ENCODE data around the gene BMP8A. TPM values are rescaled to one million over a fixed set of nuclear protein-coding genes. Genes with fewer than 3 reads are reported as not detected.

BMP8A gene
- total RNA-seq, 4 donors from 2014 or later = 1.2 to 18.0 (median 3.6) TPM; not detected in 1

DNA sequence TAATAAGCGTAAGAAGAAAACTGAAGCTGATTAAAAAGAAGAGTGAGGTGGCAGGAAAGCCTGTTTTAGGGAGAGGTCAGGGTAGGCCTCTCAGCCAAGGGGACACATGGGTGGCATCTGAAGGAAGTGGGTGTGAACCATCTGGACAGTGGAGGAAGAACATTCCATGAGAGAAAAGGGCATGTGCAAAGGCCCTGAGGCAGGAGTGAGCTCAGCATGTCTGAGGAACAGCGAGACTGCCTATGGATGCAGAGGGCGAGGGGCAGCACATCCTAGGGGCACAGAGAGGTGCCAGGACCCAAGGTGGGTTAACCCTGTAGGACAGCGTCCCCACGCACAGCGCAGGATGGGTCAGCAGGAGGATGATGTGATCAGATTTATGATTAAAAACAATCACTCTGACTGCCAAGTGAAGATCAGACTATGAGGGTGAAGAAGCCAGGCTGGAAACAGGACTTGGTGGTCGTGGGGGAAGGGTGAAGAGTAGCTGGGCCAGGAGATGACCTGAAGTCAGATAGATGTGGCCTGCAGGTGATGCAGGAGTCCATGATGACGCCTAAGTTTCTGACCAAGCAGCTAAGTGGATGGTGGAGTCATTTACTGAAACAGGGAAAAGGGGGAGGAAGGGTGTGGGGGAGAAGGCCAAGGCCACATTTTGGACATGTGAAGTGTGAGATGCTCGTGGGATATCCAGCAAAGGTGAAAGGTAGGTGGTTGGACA lies 47.3 kb downstream of the BMP8A start:
- DNase-seq = no peak
- Histone ChIP-seq H3K27ac (no peak overlapping the region), H3K36me3 (peaks cover 0 to 29% (median 0%) of the 10 kb centered on the region in 3 donors), H3K9me3 (no peaks in the 10 kb centered on the region), H3K4me3 (no peak overlapping the region), H3K27me3 (no peaks in the 10 kb centered on the region), H3K4me1 (no peaks in the 10 kb centered on the region)
- TF ChIP-seq, protein P1, sequence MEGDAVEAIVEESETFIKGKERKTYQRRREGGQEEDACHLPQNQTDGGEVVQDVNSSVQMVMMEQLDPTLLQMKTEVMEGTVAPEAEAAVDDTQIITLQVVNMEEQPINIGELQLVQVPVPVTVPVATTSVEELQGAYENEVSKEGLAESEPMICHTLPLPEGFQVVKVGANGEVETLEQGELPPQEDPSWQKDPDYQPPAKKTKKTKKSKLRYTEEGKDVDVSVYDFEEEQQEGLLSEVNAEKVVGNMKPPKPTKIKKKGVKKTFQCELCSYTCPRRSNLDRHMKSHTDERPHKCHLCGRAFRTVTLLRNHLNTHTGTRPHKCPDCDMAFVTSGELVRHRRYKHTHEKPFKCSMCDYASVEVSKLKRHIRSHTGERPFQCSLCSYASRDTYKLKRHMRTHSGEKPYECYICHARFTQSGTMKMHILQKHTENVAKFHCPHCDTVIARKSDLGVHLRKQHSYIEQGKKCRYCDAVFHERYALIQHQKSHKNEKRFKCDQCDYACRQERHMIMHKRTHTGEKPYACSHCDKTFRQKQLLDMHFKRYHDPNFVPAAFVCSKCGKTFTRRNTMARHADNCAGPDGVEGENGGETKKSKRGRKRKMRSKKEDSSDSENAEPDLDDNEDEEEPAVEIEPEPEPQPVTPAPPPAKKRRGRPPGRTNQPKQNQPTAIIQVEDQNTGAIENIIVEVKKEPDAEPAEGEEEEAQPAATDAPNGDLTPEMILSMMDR (IDR thresholded peaks at IDR 0.05) = no peak
- TF ChIP-seq POLR2A (IDR thresholded peaks at IDR 0.05) = no peak

GRCh38 chr1:39539252-39539790 lies 47.9 kb downstream of the BMP8A start:
- H3K4me3 ChIP-seq = no peak overlapping the region
- H3K4me1 ChIP-seq = no peaks in the 10 kb centered on the region
- H3K9me3 ChIP-seq = no peaks in the 10 kb centered on the region
- TF ChIP-seq POLR2A (IDR thresholded peaks at IDR 0.05) = no peak
- TF ChIP-seq, protein P1 (IDR thresholded peaks at IDR 0.05) = peak; percentile 84 to 89 (median 88)
- peaks cover 0 to 27% (median 0%) of the 10 kb centered on the region in 3 donors for H3K36me3 ChIP-seq
- peak; percentile 39 to 81 (median 60) for DNase-seq
- H3K27me3 ChIP-seq = no peaks in the 10 kb centered on the region
- H3K27ac ChIP-seq = no peak overlapping the region

- TF ChIP-seq, protein P1 (IDR thresholded peaks at IDR 0.05) = no peak
- TF ChIP-seq POLR2A (IDR thresholded peaks at IDR 0.05) = no peak
- Histone ChIP-seq H3K4me3 (no peak overlapping the region), H3K4me1 (no peaks in the 10 kb centered on the region), H3K9me3 (no peaks in the 10 kb centered on the region), H3K27ac (peak overlapping the region in 1 of 4 donors; percentile 39), H3K27me3 (no peaks in the 10 kb centered on the region), H3K36me3 (peaks cover 0 to 27% (median 0%) of the 10 kb centered on the region in 3 donors)
- DNase-seq = peak in 2 of 3 donors; percentile 31 to 70
Measured at GRCh38 chr1:39540504-39541031, 49.1 kb downstream of the BMP8A start.

- H3K36me3 ChIP-seq = peaks cover 0 to 48% (median 0%) of the 10 kb centered on the region in 3 donors
Measured at GRCh38 chr1:39542924-39543323, 51.5 kb downstream of the BMP8A start.

GRCh38 chr1:39544327-39544726 lies 52.9 kb downstream of the BMP8A start:
- H3K27ac ChIP-seq = no peak overlapping the region
- H3K4me3 ChIP-seq = no peak overlapping the region
- peaks cover 0 to 56% (median 0%) of the 10 kb centered on the region in 3 donors for H3K36me3 ChIP-seq
- TF ChIP-seq, protein P1 (IDR thresholded peaks at IDR 0.05) = no peak
- TF ChIP-seq POLR2A (IDR thresholded peaks at IDR 0.05) = no peak
- no peak for DNase-seq
- H3K27me3 ChIP-seq = no peaks in the 10 kb centered on the region
- H3K4me1 ChIP-seq = no peaks in the 10 kb centered on the region
- no peaks in the 10 kb centered on the region for H3K9me3 ChIP-seq

More at GRCh38 chr1:39542924-39543323, 51.5 kb downstream of the BMP8A start:
- no peak for TF ChIP-seq POLR2A (IDR thresholded peaks at IDR 0.05)
- TF ChIP-seq, protein P1 (IDR thresholded peaks at IDR 0.05) = no peak
- Histone ChIP-seq H3K4me3 (no peak overlapping the region), H3K27me3 (no peaks in the 10 kb centered on the region), H3K27ac (no peak overlapping the region), H3K4me1 (no peaks in the 10 kb centered on the region), H3K9me3 (no peaks in the 10 kb centered on the region)
- DNase-seq = peak in 1 of 3 donors; percentile 23

Measured in Peyer's patch (tissue), 4 donors.